Measurements from ENCODE around the gene GDF15.

Gene GDF15

DNA sequence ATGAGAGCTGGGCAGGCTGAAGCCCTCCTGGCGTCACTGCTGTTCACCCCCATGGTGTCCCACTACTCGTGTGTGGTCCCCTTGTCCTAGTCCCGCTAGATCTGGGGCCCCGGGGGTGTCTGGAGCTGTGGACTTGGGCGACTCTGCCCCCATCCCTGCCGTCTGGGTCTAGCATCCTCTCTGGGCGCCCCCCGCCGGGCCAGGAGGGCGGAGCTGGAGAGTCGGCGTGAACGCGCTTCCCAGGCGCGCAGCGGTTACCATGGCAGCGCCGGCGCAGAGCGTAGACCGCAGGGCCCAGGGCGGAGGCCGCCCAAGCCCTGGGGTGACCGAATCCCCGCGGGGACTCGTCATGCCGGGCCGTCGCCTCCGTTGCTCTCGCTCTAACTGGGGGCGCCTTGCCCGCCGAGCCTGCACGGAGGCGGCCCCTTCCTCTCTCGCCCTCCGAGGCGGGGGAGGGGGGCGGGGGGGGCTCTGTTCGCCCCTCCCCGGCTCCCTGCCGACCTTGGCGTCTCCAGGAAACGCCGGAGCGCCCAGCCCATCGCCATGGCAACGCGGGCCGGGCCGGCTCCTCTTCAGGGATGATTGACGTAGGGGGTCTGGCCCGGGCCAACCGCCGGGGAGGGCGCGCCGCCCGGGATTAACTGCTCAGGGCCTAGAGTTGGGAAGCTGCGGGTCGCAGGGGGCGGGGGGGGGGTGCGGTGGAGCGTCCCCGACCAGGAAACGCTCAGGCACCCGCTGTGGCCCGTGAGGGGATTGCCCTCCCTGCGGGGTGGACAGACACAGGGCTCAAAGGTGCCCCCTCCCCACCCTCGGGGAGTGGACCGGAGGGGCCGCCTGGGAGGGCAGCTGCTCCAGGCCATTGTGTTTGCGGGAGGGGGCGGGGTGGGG is 43.1 kb downstream of the GDF15 start:
- H3K4me3 ChIP-seq (ENCODE audit: low read depth, low read length) = peak overlapping the region; percentile 46

DNA sequence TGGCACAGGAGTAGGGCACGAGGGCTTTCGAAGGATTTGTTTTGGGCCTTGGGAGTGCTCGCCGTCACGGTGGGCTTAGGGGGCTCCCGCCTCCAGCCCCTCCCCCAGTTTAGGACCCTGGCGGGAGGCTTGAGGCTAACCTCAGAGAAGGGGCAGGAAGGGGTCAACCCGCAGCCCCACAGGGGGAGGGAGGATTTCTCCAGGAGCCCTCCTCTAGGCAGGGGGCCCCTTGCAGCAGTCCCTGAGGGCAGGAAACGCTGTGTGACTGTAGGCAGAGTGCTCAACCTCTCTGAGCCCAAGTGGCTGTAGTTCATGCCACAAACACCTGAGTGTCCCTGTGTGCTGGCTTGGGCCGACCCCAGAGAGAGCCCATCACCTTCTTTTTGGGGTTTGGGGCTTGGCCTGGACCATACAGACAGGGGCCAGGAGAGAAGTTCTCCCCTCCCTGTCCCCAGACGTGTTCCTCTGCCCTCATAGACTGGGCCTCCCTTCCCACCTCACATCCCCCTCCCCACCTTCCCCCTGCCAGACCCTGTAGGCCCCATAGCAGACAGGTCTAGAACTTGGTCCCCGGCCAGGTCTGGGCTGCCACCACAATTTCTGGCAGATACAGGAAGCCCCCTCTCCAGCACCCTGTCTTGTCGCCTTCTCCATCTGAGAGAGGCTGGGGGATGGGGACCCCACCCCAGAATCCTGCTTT is 43.9 kb downstream of the GDF15 start:
- peak overlapping the region; percentile 46 for H3K4me3 ChIP-seq (ENCODE audit: low read depth, low read length)

DNA sequence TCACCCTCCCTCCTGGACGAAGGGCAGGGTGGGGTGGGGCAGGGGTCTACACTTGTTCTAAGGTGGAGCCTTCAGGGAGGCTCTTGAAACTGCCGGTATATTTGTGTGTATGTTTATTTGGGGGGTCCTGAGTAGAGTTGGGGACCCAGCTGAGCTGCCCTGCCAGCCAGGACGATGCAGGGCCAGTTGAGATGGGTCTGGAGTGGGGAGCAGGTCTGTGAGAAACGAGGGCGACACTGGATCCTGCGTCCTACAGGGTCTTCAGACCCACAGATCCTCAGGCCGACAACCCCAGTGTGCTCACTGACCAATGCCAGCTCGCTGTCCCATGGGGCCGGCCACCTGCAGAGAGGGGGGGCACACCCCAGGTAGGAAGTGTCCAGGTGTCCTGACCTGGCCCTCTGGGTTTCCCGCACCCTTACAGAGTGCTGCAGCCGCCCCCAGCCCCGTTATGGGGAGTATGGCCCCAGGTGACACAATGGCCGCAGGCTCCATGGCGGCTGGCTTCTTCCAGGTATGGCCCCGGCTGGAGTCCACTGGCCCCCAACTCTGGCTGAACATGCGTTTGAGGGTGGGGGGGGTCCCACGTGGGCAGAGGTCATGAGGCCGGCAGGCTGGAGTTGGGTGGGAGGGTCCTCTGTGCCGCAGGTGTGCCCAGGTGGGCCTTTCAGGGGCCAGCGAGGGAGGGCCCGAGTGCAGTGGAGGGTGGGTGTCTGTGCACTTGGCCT is 44.6 kb downstream of the GDF15 start:
- H3K4me3 ChIP-seq (ENCODE audit: low read depth, low read length) = no peak overlapping the region

DNA sequence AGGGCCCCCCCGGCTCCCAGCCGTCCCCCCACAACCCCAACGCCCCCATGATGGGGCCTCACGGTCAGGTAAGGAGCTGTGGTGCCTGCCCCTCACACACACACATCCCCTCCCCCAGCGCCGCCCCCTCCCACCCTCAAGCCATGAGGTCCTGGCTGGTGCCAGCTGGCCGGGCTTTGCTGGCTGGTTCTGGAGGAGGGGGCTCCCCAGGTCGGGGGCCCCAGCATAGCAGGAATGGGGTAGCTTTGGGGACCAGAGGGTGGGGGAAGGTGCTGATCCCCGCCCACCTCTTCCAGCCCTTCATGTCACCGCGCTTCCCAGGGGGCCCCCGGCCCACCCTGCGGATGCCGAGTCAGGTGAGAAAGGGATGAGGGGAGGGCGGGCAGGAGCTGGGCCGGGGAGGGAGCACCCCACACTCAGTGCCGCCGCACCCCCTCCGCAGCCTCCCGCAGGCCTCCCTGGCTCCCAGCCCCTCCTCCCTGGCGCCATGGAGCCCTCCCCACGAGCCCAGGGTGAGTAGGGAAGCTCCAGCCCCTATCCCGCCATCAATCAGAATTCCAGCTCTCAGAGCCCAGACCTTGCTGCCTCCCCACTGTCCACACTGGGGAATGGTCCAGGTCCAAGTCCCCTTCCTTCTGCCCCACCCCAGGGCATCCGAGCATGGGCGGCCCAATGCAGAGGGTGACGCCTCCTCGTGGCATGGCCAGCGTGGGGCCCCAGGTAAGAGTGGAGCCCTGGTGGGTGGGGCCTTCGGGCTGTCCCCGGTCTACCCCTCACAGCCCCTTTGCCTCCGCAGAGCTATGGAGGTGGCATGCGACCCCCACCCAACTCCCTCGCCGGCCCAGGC is 45.6 kb downstream of the GDF15 start:
- no peak overlapping the region for H3K4me3 ChIP-seq (ENCODE audit: low read depth, low read length)

DNA sequence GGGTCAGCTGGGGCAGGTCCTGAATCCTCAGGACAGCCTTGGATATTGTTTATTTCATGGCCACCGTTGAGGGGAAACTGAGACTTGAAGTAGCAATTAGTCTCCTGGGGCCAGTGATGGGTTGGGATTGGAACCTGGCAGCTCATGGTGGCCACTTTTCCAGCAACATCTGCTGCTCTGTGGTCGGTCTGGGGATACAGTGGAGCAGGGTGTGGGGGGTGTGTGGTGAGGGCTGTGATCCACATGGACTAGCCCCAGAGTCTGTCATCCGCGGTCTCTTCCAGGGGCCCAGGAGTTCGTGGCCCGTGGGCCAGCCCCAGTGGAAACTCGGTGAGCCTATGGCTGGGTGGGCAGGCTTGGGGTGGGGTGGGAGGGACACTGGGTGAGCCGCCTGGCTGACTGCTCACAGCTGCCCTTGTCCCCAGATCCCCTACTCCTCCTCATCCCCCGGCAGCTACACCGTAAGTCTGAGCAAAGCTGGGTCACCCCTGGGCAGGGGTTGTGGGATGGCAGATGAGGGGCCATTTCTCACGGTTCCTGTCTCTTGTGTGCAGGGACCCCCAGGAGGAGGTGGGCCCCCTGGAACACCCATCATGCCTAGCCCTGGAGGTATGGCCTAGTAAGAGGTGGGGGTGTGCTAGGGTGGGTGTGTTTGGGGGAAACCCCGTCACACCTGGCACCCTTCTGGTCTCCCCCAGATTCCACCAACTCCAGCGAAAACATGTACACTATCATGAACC is 46.5 kb downstream of the GDF15 start:
- peak overlapping the region; percentile 34 for H3K4me3 ChIP-seq (ENCODE audit: low read depth, low read length)

DNA sequence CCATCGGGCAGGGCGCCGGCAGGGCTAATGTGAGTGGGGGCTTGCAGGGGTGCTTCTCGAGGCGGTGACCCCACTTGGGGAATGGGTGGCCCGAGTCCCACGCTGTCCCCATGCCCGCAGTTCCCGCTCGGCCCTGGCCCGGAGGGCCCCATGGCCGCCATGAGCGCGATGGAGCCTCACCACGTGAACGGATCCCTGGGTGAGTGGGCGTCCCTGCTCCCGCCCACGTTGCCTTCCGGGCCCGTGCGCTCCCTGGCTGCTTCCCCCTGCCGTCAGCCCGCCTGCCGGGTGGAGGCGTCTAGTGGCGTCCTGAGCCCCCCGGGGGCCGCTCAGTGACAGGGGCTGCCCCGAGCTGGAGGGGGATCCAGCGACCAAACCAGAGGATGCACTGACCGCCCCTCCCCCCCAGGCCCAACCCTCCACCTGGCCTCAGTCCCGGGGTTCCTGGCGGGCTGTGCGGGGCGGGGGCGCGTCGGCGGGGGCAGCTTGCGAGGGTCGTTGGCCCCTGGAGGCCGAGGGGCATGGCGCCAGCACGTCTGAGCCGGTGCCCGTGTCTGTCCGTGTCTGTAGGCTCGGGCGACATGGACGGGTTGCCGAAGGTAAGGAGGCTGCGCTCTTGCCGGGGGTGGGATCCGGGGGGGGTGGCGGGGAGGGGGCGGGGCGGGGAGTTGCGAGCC is 47.2 kb downstream of the GDF15 start:
- H3K4me3 ChIP-seq (ENCODE audit: low read depth, low read length) = peak overlapping the region; percentile 34

DNA sequence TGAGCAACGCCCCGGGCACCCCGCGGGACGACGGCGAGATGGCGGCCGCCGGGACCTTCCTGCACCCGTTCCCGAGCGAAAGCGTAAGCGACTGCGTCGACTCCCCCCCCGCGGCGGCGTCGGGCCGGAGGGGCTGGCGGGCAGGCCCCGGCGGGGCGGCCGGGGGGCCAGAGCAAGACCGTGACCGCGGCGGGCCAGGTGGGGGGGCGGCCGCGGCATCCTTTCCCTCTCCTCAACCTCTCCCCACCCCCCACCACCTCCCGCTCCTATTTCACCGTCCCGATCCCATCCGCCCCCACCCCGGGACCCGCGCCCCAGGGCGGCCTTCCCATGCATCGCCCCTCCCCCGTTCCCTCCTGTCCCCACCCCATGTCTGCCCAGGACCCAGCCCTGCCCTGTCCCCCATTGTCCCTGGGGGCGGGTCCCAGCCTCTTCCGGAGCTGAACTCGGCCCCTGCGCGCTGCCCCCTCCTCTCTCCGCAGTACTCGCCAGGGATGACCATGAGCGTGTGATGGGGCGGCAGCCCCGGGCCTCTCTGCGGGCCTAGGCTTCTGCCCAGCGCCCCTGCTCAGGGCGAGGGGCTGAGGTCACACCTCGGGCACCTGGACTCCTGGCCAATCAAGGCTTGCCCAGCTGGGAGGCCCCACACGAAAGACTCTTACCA is 47.9 kb downstream of the GDF15 start:
- H3K4me3 ChIP-seq (ENCODE audit: low read depth, low read length) = no peak overlapping the region

DNA sequence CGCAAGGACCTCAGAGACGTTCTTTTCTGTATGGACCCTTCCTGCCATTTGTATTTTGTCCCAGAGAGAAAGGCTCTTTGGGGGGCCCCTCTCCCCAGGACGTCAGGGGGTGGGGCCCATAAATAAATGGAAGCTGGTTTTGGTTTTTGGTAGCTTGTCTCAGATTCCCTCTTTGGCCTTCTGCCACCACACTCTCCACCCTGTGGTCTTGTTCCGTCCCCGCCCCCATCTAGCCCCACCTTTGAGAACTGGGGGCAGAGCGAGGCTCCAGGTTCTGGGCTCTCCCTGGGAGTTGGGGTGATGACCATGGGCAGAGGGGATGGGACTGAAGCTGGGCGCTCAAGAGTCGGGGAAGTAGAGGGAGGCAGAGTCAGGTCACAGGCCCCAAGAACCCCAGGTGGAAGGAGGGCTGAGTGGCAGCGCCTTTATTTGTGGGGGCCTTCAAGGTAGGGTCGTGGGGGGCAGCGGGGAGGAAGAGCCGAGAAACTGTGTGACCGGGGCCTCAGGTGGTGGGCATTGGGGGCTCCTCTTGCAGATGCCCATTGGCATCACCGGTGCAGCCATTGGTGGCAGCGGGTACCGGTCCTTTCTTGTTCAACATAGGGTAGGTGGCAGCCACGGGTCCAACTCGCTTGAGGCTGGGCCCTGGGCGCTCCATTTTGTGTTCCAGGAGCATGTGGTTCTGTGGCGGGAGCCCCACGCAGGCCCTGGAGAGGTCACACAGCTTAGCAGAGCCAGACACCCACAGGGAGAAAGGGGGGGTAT is 48.6 kb downstream of the GDF15 start:
- H3K4me3 ChIP-seq (ENCODE audit: low read depth, low read length) = no peak overlapping the region

DNA sequence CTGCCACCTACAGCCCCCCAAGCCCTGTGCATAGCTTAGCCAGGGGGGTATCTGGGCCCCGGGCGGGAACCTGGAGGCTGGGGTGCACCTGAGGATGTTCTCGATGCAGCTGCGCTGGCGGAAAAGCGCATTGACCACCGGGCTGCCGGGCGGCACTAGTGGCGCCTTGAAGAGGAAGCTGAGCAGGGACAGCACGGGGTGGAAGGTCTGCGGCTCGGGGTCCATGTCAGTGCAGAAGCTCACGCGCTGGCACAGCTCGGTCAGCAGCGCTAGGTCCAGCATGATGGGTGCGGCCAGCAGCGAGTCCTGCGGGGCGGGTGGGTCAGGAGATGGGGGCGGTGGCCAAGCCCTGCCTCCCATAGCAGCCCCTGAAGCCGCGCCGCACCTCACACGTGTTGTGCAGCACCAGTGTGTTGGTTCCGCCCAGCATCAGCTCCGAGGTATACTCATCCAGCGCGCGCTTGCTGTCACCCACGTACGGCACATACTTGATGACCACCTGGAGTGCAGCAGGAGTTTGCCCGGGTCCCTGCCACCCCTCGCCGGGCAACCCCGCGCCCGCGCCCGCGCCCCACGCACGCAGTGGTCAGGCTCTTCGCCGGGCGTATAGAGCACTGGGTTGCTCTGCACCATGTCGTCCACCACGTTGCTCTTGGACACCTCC is 49.4 kb downstream of the GDF15 start:
- no peak overlapping the region for H3K4me3 ChIP-seq (ENCODE audit: low read depth, low read length)

DNA sequence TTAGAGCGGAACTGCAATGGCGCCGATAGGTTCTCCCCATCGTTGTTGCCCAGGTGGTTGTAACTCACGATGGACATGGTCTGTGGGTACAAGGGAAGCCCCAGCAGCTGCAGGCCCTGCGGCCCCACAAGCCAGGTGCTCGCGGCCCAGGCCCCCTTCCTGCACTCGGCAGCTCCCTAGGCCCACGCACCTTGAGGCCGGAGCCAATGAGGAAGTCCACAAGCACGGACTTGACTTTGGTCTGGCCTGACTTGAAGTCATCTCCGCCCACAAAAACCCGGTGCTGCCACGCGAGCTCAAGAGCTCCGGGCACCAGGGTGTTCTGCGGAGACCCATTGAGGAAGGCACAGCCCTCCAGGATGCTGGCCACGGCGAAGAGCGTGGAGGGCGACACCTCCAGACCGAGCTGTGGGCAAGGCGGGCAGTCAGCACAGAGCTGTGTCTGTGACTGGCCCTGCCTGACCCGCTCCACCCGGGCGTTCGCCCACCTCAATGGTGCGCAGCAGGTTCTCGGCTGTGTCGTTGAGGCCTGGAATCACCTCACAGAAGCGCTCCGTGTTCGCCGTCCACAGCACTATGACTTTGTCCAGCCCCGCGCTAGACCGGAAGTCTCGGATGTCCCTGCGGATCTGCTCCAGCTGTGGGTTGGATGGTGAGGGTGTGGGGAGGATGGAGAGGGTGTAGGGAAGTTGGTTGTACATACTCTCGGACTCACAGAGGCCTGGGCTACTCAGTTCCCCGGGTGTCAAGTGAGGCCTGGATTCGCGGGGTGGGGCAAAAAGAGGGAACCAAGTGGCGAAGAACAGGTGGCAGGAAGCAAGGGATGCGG is 50.1 kb downstream of the GDF15 start:
- no peak overlapping the region for H3K4me3 ChIP-seq (ENCODE audit: low read depth, low read length)

DNA sequence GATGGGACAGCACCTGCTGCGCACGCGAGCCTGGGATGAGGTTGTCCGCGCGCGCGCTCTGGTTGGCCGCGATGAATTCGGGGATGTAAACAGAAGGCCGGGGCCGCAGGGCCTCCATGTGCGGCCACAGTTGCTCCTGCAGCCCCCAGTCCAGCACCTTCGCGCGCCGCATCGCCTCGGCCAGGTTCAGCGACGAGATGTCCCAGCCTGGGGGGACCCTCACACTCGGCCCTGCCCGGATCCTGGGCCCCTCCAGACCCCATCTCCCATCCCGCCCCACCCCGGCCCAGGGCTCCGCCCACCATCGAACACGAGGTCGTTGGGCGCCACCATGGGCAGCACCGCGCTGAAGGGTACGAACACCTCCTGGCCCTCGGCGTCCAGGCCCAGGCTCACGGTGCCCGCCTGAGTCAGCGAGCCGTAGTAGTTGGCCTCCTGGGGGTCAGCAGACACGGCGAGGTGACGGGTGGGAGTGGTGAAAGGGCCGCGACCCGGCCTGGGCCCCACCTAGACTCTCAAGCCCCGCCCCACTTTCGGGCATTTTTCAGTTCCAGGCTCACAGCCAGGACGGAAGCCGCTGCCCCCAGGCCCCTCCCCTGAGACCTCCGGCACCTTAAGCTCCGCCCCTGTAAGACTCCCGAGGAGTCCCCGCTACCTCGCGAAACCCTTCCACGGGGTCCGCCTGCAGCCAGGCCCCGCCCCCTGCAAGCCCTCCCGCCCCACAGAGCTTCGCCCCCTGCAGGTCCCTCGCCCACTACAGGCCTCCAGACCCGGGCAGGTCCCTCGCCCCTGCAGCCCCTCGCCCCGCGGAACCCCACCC is 50.9 kb downstream of the GDF15 start:
- peak overlapping the region; percentile 46 for H3K4me3 ChIP-seq (ENCODE audit: low read depth, low read length)

DNA sequence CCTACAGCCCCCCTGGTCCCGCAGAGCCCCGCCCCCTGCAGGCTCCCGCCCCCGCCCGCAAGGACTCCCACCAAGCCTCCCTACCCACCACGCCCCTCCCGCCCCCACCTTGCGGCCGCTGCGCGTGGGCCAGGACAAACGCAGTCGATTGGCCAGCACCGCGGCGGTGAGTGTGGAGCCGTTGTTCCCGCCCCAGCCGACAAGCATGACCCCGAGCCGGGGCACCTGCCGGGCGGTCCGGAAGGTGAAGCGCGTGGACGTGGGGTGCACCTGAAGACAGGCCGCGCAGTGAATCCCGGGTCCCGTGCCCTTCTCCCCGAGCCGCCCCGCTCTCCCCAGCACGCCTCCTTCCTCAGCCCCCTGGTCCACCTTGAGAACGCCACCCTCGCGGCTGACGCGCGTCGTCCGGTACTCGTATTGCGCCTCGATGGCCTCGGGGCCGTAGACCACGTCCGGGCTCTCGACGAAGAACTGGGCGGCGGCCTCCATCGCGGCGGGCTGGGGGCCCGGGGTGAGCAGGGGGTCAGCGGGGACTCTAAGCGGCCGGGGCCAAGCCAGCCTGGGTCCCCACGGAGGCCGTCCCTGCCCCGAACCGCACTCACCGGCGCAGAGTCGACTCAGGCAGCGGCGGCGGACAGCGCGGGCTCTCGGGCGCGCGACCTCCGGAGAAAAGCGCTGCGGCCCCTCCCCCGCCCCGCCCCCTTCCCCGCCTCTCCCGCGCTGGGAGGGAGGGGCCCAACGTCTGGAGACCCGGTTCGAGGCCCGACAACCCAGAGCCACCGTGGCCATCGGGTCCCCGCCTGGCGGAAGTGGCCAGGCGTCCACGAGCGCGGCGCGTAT is 51.8 kb downstream of the GDF15 start, which contains the start of gene ISYNA1:
Gene ISYNA1, minus strand, starts transcription at position 643 of the 840 bp plus-strand sequence. Its CDS starts 154 bp downstream, at position 489.
- H3K4me3 ChIP-seq (ENCODE audit: low read depth, low read length) = peak within 1 kb of the TSS; percentile 76

DNA sequence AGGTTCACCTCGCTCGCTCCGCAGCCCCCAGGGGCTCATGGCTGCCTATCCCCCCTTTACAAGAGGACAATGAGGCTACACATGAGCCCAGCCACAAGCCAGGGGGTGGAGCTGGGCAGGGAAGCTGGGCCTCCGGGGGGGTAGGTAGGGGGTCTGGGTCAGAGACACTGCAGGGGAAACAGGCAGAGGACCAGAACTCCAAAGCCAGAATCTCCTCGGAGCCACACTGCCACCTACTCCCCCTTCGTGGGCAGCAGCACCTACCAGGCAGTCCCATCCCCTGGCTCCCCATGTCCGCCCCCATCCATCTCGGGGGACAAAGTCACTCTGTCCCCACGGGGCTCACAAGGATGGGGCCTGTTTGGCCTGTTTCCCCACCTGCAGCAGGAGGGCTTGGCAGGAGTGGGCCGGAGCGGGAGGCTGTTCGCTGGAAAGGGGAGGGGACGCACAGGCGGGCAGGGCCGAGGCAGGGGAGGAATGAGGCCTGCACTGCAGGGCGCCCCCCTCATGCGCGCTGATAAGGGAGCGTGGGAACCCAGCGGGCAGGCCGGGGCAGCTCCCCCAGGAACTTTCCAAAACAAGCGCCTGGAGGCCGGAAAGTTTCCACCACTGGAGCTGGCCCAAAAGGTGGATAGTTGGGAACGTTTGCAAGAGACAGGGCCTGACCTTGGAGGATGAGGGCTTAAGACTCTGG is 52.5 kb downstream of the GDF15 start:
- H3K4me3 ChIP-seq (ENCODE audit: low read depth, low read length) = no peak overlapping the region
